K562 (cell line): ENCODE measurements around the gene VPS18. TPM values are rescaled to one million over a fixed set of nuclear protein-coding genes. Genes with fewer than 3 reads are reported as not detected.

Experiments used
- ATF7 ChIP-seq: fragments of 450-650 bp; IDR thresholded peaks from 2 replicates; pipeline ENCODE4 v1.7.1; 2014; ENCODE audit warnings: mild to moderate bottlenecking, moderate library complexity
- C11orf30 ChIP-seq: fragments of 450-650 bp; IDR thresholded peaks from 2 replicates; pipeline ENCODE4 v1.6.1; 2016; ENCODE audit warnings: low read depth, mild to moderate bottlenecking
- COPS2 ChIP-seq: fragments of 450-650 bp; conservative IDR thresholded peaks from 2 replicates; pipeline ENCODE4 v1.6.1; 2016; ENCODE audit warnings: mild to moderate bottlenecking, moderate library complexity
- CXXC5 ChIP-seq: fragments of 250-450 bp; sonication (Bioruptor Pico); IDR thresholded peaks from 2 replicates; pipeline ENCODE4 v1.8.0; 2022; ENCODE audit warnings: inconsistent platforms, mild to moderate bottlenecking, moderate library complexity
- EGR1 ChIP-seq: fragments of 450-650 bp; conservative IDR thresholded peaks from 2 replicates; pipeline ENCODE4 v1.6.1; 2017; ENCODE audit warnings: mild to moderate bottlenecking
- FIP1L1 ChIP-seq: fragments of 200-400 bp; formaldehyde crosslinking; IDR thresholded peaks from 2 replicates; pipeline ENCODE4 v1.6.1; 2018; ENCODE audit warnings: mild to moderate bottlenecking, low read depth, low read length; ENCODE audit not compliant: poor library complexity, severe bottlenecking
- NBN ChIP-seq: fragments of 450-650 bp; IDR thresholded peaks from 2 replicates; pipeline ENCODE4 v1.6.1; 2016; ENCODE audit warnings: low read depth, mild to moderate bottlenecking
- POLR2AphosphoS5 ChIP-seq: IDR thresholded peaks from 2 replicates; pipeline ENCODE4 v1.6.1; 2011; ENCODE audit warnings: mild to moderate bottlenecking, low read depth, low read length, moderate library complexity; ENCODE audit not compliant: control insufficient read depth, insufficient read depth
- RBM22 ChIP-seq: fragments of 200-400 bp; formaldehyde crosslinking; IDR thresholded peaks from 2 replicates; pipeline ENCODE4 v1.6.1; 2018; ENCODE audit warnings: low read length, low read depth; ENCODE audit not compliant: poor library complexity, severe bottlenecking
- RFX1 ChIP-seq: fragments of 450-650 bp; IDR thresholded peaks from 2 replicates; pipeline ENCODE4 v1.6.1; 2016; ENCODE audit warnings: mild to moderate bottlenecking, moderate library complexity
- RHOXF2B ChIP-seq: fragments of 250-450 bp; sonication (Bioruptor Pico); conservative IDR thresholded peaks from 2 replicates; pipeline ENCODE4 v1.5.1; 2021
- SRF ChIP-seq, 2 experiments: fragments of 250-450, 450-650 bp in 1 of 2; sonication (Bioruptor Pico) in 1 of 2; sonication (generic) in 1 of 2; formaldehyde crosslinking; IDR thresholded peaks; 2 replicates each; pipeline versions ENCODE4 v1.5.0 to v1.5.1; 2020 to 2022; ENCODE audit warnings: mild to moderate bottlenecking in 1 of 2, missing genetic modification reagents in 1 of 2
- XRCC5 ChIP-seq: fragments of 200-400 bp; formaldehyde crosslinking; IDR thresholded peaks from 2 replicates; pipeline ENCODE4 v1.6.1; 2017; ENCODE audit warnings: low read depth, mild to moderate bottlenecking, low read length
- polyA plus RNA-seq, 8 experiments: library from polyadenylated mRNA; depleted of rRNA in 4 of 8; stranded (reverse) in 5 of 8; unstranded in 3 of 8; fragments of >200 nt; fragmentation: Nextera tagmentation in 2 of 8; fragmentation: Illumina TruSeq in 1 of 8; extraction: Ambion mirVana in 2 of 8; extraction: Trizol in 1 of 8; gene quantifications; 2 replicates each; pipeline versions ENCODE4 v1.2.1 to v1.2.3, GENCODE V29; 2011 to 2014; ENCODE audit warnings: inconsistent platforms in 1 of 8, missing spikeins in 1 of 8
- total RNA-seq, 7 experiments: library from RNA; depleted of rRNA in 6 of 7; stranded (reverse); fragments of >200 nt in 6 of 7; fragmentation: Illumina TruSeq in 2 of 7; extraction: Trizol in 2 of 7; gene quantifications; 2 replicates each; pipeline versions ENCODE4 v1.2.1 to v1.2.3, GENCODE V29; 2011 to 2021; ENCODE audit warnings: low replicate concordance in 1 of 7
- TF ChIP-seq, protein P1 (sequence below): sonication (generic); formaldehyde crosslinking; IDR thresholded peaks from 2 replicates; pipeline ENCODE4 v1.8.0; 2023; ENCODE audit warnings: missing genetic modification reagents, mild to moderate bottlenecking, borderline replicate concordance
- TF ChIP-seq, protein P2 (sequence below): fragments of 450-650 bp; conservative IDR thresholded peaks from 2 replicates; pipeline ENCODE4 v1.6.1; 2016; ENCODE audit warnings: missing genetic modification characterization, low read depth, mild to moderate bottlenecking, control low read depth, missing compliant biosample characterization
- TF ChIP-seq, protein P3 (sequence below): sonication (generic); formaldehyde crosslinking; IDR thresholded peaks from 2 replicates; pipeline ENCODE4 v1.8.0; 2022; ENCODE audit warnings: missing genetic modification reagents, mild to moderate bottlenecking, moderate library complexity, borderline replicate concordance
- TF ChIP-seq, protein P4 (sequence below): conservative IDR thresholded peaks from 2 replicates; pipeline ENCODE4 v1.6.1; 2011; ENCODE audit warnings: low read depth, mild to moderate bottlenecking, low read length; ENCODE audit not compliant: control insufficient read depth

Gene VPS18
- total and polyA plus RNA-seq, 9 of the 15 experiments (the other 6 are each of a cell fraction or from before 2014, with no cell fraction given), result 0.73 to 19.9 (median 8.5) TPM

DNA sequence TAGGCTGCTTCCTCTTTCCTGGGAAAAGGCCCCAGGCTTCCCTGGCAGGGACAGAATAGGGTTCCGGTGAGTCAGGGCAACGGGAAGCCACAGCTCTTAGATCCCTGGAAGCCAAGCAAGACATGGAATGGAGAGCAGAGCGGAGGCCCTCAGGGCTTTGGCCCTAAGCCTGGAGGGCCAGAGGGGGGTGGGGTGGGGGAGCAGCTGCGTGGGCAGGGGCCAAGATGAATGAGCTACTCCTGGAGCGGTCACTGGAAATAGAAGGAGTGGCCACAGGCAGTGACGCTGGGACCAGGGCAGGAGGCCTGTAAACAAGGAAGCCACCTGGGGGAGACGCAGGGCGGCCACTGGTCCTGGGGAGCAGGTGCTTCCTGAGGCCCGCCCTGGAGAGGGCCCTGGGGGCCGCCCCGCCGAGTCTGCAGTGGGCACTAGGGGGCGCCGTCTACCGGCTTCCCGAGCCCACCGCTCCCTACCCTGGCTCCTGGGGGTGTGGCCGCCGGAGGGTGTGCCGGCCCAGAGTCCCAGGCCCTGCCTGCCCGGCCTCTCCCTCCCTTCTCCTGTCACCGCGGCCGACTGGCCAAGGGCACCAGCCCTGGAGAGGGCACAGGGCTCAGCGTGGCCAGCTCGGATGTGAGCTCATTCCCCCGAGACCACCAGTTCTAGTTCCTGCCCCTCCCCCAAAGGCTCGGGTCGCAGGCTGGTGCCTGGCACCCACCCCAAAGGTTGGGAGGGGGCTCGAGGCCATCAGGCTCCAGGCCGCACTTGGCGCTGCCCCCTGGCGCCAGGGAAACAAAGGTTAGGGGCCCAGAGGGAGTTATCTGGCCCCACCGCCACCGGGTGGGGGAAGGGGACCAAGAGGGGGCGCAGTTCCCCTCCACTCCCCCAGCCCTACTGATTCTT is 12.1 kb downstream of the VPS18 start (continued):
- TF ChIP-seq CXXC5 (CRISPR knock-in tag), result peak; percentile 44
- peak; percentile 42 for TF ChIP-seq FIP1L1
- peak; percentile 77 for TF ChIP-seq EGR1
- TF ChIP-seq XRCC5, result peak; percentile 57; the same call in 1 of the 2 replicates
- TF ChIP-seq SRF (CRISPR knock-in tag; IDR thresholded peaks at IDR 0.05), result peak in 1 of 2 experiments; percentile 58; a peak in 1 of 4 replicates
- TF ChIP-seq RHOXF2B, result 0 out of 2 replicates have a peak, but pooled peaks have one; percentile 44
- TF ChIP-seq, protein P1, sequence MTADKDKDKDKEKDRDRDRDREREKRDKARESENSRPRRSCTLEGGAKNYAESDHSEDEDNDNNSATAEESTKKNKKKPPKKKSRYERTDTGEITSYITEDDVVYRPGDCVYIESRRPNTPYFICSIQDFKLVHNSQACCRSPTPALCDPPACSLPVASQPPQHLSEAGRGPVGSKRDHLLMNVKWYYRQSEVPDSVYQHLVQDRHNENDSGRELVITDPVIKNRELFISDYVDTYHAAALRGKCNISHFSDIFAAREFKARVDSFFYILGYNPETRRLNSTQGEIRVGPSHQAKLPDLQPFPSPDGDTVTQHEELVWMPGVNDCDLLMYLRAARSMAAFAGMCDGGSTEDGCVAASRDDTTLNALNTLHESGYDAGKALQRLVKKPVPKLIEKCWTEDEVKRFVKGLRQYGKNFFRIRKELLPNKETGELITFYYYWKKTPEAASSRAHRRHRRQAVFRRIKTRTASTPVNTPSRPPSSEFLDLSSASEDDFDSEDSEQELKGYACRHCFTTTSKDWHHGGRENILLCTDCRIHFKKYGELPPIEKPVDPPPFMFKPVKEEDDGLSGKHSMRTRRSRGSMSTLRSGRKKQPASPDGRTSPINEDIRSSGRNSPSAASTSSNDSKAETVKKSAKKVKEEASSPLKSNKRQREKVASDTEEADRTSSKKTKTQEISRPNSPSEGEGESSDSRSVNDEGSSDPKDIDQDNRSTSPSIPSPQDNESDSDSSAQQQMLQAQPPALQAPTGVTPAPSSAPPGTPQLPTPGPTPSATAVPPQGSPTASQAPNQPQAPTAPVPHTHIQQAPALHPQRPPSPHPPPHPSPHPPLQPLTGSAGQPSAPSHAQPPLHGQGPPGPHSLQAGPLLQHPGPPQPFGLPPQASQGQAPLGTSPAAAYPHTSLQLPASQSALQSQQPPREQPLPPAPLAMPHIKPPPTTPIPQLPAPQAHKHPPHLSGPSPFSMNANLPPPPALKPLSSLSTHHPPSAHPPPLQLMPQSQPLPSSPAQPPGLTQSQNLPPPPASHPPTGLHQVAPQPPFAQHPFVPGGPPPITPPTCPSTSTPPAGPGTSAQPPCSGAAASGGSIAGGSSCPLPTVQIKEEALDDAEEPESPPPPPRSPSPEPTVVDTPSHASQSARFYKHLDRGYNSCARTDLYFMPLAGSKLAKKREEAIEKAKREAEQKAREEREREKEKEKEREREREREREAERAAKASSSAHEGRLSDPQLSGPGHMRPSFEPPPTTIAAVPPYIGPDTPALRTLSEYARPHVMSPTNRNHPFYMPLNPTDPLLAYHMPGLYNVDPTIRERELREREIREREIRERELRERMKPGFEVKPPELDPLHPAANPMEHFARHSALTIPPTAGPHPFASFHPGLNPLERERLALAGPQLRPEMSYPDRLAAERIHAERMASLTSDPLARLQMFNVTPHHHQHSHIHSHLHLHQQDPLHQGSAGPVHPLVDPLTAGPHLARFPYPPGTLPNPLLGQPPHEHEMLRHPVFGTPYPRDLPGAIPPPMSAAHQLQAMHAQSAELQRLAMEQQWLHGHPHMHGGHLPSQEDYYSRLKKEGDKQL, result no peak
- TF ChIP-seq C11orf30, result no peak
- TF ChIP-seq RBM22, result no peak
- TF ChIP-seq, protein P2, sequence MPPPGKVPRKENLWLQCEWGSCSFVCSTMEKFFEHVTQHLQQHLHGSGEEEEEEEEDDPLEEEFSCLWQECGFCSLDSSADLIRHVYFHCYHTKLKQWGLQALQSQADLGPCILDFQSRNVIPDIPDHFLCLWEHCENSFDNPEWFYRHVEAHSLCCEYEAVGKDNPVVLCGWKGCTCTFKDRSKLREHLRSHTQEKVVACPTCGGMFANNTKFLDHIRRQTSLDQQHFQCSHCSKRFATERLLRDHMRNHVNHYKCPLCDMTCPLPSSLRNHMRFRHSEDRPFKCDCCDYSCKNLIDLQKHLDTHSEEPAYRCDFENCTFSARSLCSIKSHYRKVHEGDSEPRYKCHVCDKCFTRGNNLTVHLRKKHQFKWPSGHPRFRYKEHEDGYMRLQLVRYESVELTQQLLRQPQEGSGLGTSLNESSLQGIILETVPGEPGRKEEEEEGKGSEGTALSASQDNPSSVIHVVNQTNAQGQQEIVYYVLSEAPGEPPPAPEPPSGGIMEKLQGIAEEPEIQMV (tag), result no peak
- TF ChIP-seq ATF7, result peak; percentile 75; the same call in 1 of the 2 replicates
- TF ChIP-seq COPS2, result no peak
- TF ChIP-seq, protein P3, sequence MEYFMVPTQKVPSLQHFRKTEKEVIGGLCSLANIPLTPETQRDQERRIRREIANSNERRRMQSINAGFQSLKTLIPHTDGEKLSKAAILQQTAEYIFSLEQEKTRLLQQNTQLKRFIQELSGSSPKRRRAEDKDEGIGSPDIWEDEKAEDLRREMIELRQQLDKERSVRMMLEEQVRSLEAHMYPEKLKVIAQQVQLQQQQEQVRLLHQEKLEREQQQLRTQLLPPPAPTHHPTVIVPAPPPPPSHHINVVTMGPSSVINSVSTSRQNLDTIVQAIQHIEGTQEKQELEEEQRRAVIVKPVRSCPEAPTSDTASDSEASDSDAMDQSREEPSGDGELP, result peak; percentile 75; the same call in 1 of the 2 replicates
- TF ChIP-seq, protein P4, sequence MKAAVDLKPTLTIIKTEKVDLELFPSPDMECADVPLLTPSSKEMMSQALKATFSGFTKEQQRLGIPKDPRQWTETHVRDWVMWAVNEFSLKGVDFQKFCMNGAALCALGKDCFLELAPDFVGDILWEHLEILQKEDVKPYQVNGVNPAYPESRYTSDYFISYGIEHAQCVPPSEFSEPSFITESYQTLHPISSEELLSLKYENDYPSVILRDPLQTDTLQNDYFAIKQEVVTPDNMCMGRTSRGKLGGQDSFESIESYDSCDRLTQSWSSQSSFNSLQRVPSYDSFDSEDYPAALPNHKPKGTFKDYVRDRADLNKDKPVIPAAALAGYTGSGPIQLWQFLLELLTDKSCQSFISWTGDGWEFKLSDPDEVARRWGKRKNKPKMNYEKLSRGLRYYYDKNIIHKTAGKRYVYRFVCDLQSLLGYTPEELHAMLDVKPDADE, result peak; percentile 43; the same call in 1 of the 2 replicates
- TF ChIP-seq POLR2AphosphoS5, result no peak
- TF ChIP-seq NBN, result 0 out of 2 replicates have a peak, but pooled peaks have one; percentile 39
- TF ChIP-seq RFX1, result no peak
